ENCODE results near the gene ENOX1. TPM values are rescaled to one million over a fixed set of nuclear protein-coding genes. Genes with fewer than 3 reads are reported as not detected.
A peak's percentile ranks its signal among the peaks of the same experiment; 100 is the strongest.

Gene ENOX1
- total RNA-seq, 2 donors from 2014 or later, result 0.33 TPM; not detected in 1

DNA sequence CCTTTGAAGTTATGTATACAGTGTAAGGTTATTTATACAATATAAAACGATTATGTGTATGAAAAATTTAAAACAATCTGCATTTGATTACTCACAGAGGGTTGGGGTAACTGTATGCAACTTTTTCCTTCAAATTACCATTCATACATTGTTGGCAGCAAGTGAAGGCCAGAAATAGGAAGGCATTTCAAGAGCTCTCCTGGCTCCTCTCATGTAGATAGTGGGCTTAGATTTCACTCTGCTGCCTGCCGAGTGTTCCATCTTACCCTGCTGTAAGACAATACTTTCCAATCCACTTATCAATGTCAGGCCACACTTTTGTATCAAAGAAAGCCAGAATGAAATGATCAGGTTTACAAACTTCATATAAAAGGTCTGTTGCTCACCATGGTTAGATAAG is 518.1 kb downstream of the ENOX1 start:
- TF ChIP-seq, protein P1, sequence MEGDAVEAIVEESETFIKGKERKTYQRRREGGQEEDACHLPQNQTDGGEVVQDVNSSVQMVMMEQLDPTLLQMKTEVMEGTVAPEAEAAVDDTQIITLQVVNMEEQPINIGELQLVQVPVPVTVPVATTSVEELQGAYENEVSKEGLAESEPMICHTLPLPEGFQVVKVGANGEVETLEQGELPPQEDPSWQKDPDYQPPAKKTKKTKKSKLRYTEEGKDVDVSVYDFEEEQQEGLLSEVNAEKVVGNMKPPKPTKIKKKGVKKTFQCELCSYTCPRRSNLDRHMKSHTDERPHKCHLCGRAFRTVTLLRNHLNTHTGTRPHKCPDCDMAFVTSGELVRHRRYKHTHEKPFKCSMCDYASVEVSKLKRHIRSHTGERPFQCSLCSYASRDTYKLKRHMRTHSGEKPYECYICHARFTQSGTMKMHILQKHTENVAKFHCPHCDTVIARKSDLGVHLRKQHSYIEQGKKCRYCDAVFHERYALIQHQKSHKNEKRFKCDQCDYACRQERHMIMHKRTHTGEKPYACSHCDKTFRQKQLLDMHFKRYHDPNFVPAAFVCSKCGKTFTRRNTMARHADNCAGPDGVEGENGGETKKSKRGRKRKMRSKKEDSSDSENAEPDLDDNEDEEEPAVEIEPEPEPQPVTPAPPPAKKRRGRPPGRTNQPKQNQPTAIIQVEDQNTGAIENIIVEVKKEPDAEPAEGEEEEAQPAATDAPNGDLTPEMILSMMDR (conservative IDR thresholded peaks at IDR 0.05), result no peak

DNA sequence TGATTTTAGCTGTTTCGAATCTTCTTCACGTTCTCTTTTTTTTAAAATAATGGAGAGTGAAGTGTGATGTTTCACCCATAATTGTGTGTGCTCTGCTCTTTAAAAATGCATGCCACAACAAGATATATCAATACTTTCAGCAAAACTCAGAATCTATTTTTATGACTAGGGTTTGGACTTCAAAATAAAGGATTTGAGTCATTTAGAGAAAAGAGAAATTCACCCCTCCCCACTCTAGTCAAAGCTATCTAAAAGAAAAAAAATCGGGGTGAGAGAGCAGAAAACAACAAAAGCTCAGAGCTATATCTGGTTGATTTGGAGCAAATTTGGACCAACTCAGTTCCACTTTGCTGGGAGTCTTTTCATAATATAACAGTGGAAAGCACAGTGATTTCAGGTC is 518.9 kb downstream of the ENOX1 start:
- 77% methylated on average over 3 of the region's 3 CpGs; no CpG with 5 or more reads in 1 of the 2 experiments for WGBS, 2 experiments (ENCODE audit: insufficient coverage in 1 of 2, insufficient read length in 1 of 2)
- DNase-seq, result no peak

More for the DNA sequence above, 518.1 kb downstream of the ENOX1 start:
- no peaks in the 10 kb centered on the region for H3K36me3 ChIP-seq (ENCODE audit: control insufficient read depth, insufficient read depth, low read length)
- 40 to 50% methylated on average over 1 of the region's 2 CpGs for WGBS, 2 experiments (ENCODE audit: insufficient coverage in 1 of 2, insufficient read length in 1 of 2)
- Mint-ChIP-seq H3K36me3 (ENCODE audit: low read depth) (no peaks in the 10 kb centered on the region), H3K27me3 (ENCODE audit: insufficient read depth) (peaks cover 3% of the 10 kb centered on the region), H3K9me3 (no peaks in the 10 kb centered on the region), H3K27ac (no peak overlapping the region), H3K4me3 (no peak overlapping the region), H3K4me1 (peaks cover 26% of the 10 kb centered on the region)
- H3K9me3 ChIP-seq (ENCODE audit: control insufficient read depth, low read length), result no peaks in the 10 kb centered on the region
- no peaks in the 10 kb centered on the region for H3K27me3 ChIP-seq (ENCODE audit: control insufficient read depth, insufficient read depth, low read length, poor library complexity, severe bottlenecking)
- no peak for DNase-seq
- H3K9ac ChIP-seq (ENCODE audit: extremely low read depth, low read length, poor library complexity, severe bottlenecking), result no peak overlapping the region
- peaks cover 13% of the 10 kb centered on the region for H3K4me1 ChIP-seq (ENCODE audit: control insufficient read depth, insufficient read depth, low read length)
- no peak overlapping the region for H3K27ac ChIP-seq (ENCODE audit: low read depth, low read length)
- peak overlapping the region; percentile 16 for H3K4me3 ChIP-seq (ENCODE audit: low read length)

DNA sequence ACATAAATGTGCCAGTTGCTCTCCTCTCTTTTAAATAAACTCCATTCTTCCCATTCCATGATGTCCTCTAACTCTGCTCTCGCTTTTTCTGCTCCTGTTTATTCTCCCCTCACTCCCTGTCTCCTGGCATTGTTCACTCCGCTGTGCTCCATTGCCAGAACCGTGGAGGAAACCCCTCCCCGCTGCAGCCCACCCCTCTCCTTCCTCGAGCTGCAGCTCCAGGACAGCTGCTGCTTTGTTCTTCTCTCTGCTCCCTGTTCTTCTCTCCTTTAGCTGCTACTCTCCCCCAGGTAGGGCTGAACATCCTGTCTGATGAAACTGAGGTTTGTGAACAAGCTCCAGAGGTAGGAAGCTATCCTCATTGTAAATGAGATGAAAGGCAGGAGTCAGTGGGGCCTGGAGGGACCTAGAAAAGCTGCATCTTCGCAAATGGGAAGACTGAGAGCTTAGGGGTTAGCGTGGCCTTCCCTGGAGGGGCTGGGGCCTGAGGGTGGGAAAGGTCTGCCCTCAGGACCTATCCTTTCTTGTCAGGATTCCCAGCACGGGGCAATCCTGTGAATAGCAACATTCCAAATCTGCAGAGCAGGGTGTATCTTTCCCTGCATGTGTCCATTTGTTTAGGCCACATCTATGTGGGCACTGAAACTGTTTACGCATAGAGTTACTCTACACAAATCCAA is 519.7 kb downstream of the ENOX1 start:
- Mint-ChIP-seq H3K27me3 (ENCODE audit: insufficient read depth) (peaks cover 3% of the 10 kb centered on the region), H3K9me3 (no peaks in the 10 kb centered on the region), H3K4me3 (no peak overlapping the region), H3K4me1 (peaks cover 32% of the 10 kb centered on the region), H3K36me3 (ENCODE audit: low read depth) (no peaks in the 10 kb centered on the region), H3K27ac (no peak overlapping the region)
- WGBS, 2 experiments (ENCODE audit: insufficient coverage in 1 of 2, insufficient read length in 1 of 2), result 47 to 75% methylated on average over 6 to 9 of the region's 9 CpGs
- Histone ChIP-seq H3K4me1 (ENCODE audit: control insufficient read depth, insufficient read depth, low read length) (peaks cover 21% of the 10 kb centered on the region), H3K9me3 (ENCODE audit: control insufficient read depth, low read length) (no peaks in the 10 kb centered on the region), H3K36me3 (ENCODE audit: control insufficient read depth, insufficient read depth, low read length) (no peaks in the 10 kb centered on the region), H3K9ac (ENCODE audit: extremely low read depth, low read length, poor library complexity, severe bottlenecking) (no peak overlapping the region), H3K4me3 (ENCODE audit: low read length) (no peak overlapping the region), H3K27me3 (ENCODE audit: control insufficient read depth, insufficient read depth, low read length, poor library complexity, severe bottlenecking) (no peaks in the 10 kb centered on the region), H3K27ac (ENCODE audit: low read depth, low read length) (peak overlapping the region; percentile 83)
- no peak for DNase-seq
- TF ChIP-seq, protein P1 (conservative IDR thresholded peaks at IDR 0.05), result no peak

More for the DNA sequence above, 518.9 kb downstream of the ENOX1 start:
- peaks cover 30% of the 10 kb centered on the region for H3K4me1 Mint-ChIP-seq
- Histone ChIP-seq H3K9me3 (ENCODE audit: control insufficient read depth, low read length) (no peaks in the 10 kb centered on the region), H3K36me3 (ENCODE audit: control insufficient read depth, insufficient read depth, low read length) (no peaks in the 10 kb centered on the region), H3K27ac (ENCODE audit: low read depth, low read length) (no peak overlapping the region), H3K4me3 (ENCODE audit: low read length) (no peak overlapping the region), H3K9ac (ENCODE audit: extremely low read depth, low read length, poor library complexity, severe bottlenecking) (peak overlapping the region; percentile 2), H3K27me3 (ENCODE audit: control insufficient read depth, insufficient read depth, low read length, poor library complexity, severe bottlenecking) (no peaks in the 10 kb centered on the region), H3K4me1 (ENCODE audit: control insufficient read depth, insufficient read depth, low read length) (peaks cover 20% of the 10 kb centered on the region)
- H3K36me3 Mint-ChIP-seq (ENCODE audit: low read depth), result no peaks in the 10 kb centered on the region
- no peak overlapping the region for H3K27ac Mint-ChIP-seq
- no peaks in the 10 kb centered on the region for H3K9me3 Mint-ChIP-seq
- H3K4me3 Mint-ChIP-seq, result no peak overlapping the region
- H3K27me3 Mint-ChIP-seq (ENCODE audit: insufficient read depth), result peaks cover 3% of the 10 kb centered on the region
- TF ChIP-seq, protein P1 (conservative IDR thresholded peaks at IDR 0.05), result no peak

Data from endodermal cell (in vitro differentiated cells).